CD4-positive, alpha-beta T cell treated with Interleukin-4 for 1 hour (primary cell): Measurements from ENCODE around the gene RAI14.
"Not testable (repeated sequence)": the region's sequence is repeated elsewhere in the genome, so short reads cannot be mapped to it uniquely, and the experiment has no call there.

Experiments
- DNase-seq, 2 donors: peaks; one replicate each; pipeline ENCODE4 v3.0.0-alpha.2; 2020 to 2022

RAI14 gene

GRCh38 chr5:34778091-34778850, 122.1 kb downstream of the RAI14 start:
- no peak for DNase-seq

GRCh38 chr5:34783892-34784291, 127.8 kb downstream of the RAI14 start:
- DNase-seq, result not testable (repeated sequence)

GRCh38 chr5:34787035-34787434, 130.9 kb downstream of the RAI14 start:
- no peak for DNase-seq

GRCh38 chr5:34789021-34789531, 132.9 kb downstream of the RAI14 start:
- DNase-seq, result no peak

- DNase-seq, result no peak
Measured at GRCh38 chr5:34789639-34790038, 133.5 kb downstream of the RAI14 start.

DNA sequence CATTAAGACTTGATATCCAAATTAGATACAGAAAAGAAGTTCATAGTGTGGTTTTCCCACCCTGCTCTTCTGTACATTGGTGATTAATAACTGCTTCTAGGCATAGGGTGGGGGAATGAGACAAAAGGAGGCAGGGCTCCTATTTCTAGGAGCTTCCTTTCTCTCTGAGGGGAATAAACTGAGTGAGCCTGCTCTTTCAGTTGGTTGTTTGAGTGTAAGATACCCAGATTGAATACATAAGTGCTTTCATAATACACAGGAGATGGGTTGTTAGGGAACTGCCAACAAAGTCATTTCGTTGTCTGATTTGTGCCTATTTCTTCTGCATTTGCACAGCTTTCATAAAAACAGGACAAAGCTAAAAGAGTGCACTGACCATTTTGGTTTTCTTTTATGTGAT, 133.9 kb downstream of the RAI14 start:
- DNase-seq, result no peak

GRCh38 chr5:34791761-34792244, 135.7 kb downstream of the RAI14 start:
- DNase-seq, result no peak

GRCh38 chr5:34802834-34803563, 146.9 kb downstream of the RAI14 start:
- DNase-seq, result no peak

- DNase-seq, result no peak
Measured at GRCh38 chr5:34803974-34804732, 148.0 kb downstream of the RAI14 start.

GRCh38 chr5:34804913-34805312, 148.8 kb downstream of the RAI14 start:
- no peak for DNase-seq

GRCh38 chr5:34806532-34806931, 150.4 kb downstream of the RAI14 start:
- DNase-seq, result no peak

GRCh38 chr5:34811706-34812105, 155.6 kb downstream of the RAI14 start:
- no peak for DNase-seq

DNA sequence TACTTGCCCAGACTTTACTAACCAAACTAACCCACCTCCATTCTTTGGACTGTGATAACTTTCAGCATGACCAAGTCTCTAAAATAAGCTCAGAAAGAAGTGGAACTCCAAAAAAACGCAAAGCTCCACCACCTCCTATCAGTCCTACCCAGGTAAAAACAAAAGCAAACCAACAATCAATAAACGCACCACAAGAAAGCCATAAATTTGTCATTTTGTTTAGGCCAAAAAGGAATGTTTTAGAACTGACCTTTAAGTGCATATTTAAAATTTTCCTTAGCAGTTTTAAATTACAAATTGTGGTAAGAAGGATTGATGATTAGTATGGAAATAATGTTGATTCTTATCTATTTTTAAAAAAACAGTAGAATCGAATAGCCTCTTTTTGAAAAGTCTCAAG, 157.4 kb downstream of the RAI14 start:
- DNase-seq, result no peak

DNA sequence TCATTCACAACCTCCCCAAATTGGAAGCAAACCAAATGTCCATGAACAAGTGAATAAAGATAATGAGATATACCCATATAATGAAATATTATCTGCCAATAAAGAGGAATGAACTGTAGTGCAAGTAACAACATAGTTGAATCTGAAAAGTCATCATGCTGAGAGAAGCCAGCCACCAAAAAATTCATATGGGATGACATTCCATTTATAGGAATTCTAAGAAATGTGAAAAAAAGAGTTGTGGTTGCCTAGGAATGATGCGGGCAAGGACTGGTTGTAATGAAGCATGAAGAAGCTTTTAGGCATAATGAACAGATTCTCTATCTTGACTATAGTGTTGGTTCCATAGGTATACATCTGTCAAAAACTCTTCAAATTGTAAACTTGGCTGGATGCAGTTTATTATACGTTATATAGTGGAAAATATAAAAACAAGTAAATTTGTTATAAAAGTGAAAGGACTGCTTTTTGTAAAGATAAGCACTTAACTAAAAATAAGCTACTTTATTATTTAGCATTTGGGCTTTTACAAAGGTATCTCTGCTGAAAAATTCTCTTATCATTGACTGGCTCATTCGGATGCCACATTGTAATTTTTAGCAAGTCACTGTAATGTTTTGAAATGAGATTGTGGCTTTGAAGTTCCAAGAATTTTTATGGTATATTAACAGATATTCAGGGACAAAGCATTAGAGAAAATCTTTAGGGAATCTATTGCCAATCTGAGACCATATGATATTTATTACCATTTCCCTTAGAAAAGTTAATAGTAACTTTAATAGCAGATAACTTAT, 161.6 kb downstream of the RAI14 start:
- DNase-seq, result no peak

DNA sequence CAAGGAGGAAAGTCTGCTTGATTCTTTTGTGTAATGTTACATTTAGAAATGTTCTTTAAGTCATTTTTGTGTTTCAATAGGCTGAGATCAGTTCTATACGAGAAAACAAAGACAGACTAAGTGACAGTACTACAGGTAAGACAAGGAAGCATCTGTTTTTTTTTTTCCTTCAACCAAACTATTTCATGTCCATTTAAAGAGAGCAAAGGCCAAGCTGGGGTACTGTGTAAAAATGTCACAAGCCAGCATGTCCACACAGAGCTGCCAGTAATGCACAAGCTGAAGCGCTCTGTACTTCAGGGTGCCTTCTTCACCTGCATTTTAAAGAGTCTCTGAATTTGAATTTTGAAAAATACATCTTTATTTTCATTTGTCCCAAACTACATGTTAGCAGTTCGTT, 162.6 kb downstream of the RAI14 start:
- no peak for DNase-seq

DNA sequence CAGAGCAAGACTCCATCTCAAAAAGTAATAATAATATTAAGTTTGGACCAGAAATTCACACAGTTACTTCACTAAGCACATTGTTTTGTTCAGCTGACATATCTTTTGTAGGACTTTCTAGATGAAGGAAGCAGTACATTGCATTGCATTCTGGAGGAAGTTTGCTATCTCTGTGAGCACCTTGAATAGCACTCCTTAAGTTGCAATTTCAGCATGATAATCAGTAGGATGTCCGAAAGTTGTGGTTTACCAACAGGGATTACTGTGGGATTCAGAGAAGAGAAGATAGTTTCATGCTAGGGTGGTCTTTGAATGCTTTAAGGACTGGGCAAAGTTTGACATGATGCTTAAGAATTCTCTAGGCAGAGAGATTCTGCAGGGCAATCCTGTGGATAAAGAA, 164.5 kb downstream of the RAI14 start:
- no peak for DNase-seq

DNA sequence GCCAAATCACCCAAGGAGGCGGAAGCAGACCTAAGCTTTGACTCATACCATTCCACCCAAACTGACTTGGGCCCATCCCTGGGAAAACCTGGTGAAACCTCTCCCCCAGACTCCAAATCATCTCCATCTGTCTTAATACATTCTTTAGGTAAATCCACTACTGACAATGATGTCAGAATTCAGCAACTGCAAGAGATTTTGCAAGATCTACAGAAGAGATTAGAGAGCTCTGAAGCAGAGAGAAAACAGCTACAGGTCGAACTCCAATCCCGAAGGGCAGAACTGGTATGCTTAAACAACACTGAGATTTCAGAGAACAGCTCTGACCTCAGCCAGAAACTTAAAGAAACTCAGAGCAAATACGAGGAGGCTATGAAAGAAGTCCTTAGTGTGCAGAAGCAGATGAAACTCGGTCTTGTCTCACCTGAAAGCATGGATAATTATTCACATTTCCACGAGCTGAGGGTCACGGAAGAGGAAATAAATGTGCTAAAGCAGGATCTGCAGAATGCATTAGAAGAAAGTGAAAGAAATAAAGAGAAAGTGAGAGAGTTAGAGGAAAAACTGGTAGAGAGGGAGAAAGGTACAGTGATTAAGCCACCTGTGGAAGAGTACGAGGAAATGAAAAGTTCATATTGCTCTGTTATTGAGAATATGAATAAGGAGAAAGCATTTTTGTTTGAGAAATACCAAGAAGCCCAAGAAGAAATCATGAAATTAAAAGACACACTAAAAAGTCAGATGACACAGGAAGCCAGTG, 167.0 kb downstream of the RAI14 start:
- no peak for DNase-seq

DNA sequence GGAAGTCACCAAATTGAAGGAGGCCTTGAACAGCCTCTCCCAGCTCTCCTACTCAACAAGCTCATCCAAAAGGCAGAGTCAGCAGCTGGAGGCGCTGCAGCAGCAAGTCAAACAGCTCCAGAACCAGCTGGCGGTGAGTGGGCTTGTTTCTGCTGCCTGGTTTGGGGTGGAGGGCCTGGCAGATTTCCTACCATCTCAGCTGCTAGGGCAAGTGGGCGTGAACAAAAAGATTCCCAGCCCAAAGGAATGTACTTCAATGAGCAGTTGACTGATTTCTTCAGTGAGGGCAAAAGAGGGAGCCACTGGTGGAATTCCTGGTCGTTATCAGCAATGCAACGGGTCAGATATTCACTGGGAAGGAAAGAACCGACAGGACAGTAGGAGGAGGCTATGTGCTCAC, 170.2 kb downstream of the RAI14 start:
- DNase-seq, result no peak

- DNase-seq, result no peak
Measured at GRCh38 chr5:34827588-34828506, 171.7 kb downstream of the RAI14 start.

GRCh38 chr5:34830827-34831226, 174.7 kb downstream of the RAI14 start:
- DNase-seq, result not testable (repeated sequence)

GRCh38 chr5:34831303-34831702, 175.2 kb downstream of the RAI14 start:
- no peak for DNase-seq
